Activated CD8-positive, alpha-beta memory T cell treated with anti-CD3 and anti-CD28 coated beads, Interleukin-2, amount 10 ng/mL, durations not matched to agents 7 days and 5 days (primary cell): ENCODE results near the gene CBR1. TPM values are rescaled to one million over a fixed set of nuclear protein-coding genes. Genes with fewer than 3 reads are reported as not detected.
A peak's percentile ranks its signal among the peaks of the same experiment; 100 is the strongest.

Experiments
- ATAC-seq: fragments of 150-1000 bp; cut with Tn5 transposase; one replicate; pipeline ENCODE4 v1.10.0; 2021; ENCODE audit warnings: moderate library complexity
- CTCF ChIA-PET: fragments of 350-600 bp; sonication (Branson Sonifier 250); formaldehyde crosslinking; loops from one replicate; lab custom pipeline; 2021; ENCODE audit warnings: antibody characterized with exemption; lab: Charles Lee
- DNase-seq: peaks from one replicate; pipeline ENCODE4 v3.0.0-alpha.2; 2020
- H3K27ac Mint-ChIP-seq: one replicate; pipeline ENCODE4 v1.8.0; 2021; ENCODE audit warnings: mild to moderate bottlenecking, mixed read lengths
- H3K27me3 Mint-ChIP-seq: one replicate; pipeline ENCODE4 v1.8.0; 2021; ENCODE audit warnings: mixed read lengths
- H3K36me3 Mint-ChIP-seq: one replicate; pipeline ENCODE4 v1.8.0; 2021; ENCODE audit warnings: mild to moderate bottlenecking, mixed read lengths
- H3K4me1 Mint-ChIP-seq: one replicate; pipeline ENCODE4 v1.8.0; 2021; ENCODE audit warnings: mixed read lengths
- H3K4me3 Mint-ChIP-seq: one replicate; pipeline ENCODE4 v1.8.0; 2021; ENCODE audit warnings: mild to moderate bottlenecking, moderate library complexity, mixed read lengths
- H3K9me3 Mint-ChIP-seq: one replicate; pipeline ENCODE4 v1.8.0; 2022; ENCODE audit warnings: low read depth, mixed read lengths
- total RNA-seq, 2 experiments: library from RNA; stranded (reverse); gene quantifications; one replicate each; pipeline ENCODE4 v1.2.3, GENCODE V29; 2021

CBR1 gene
- total RNA-seq, 2 experiments from 2014 or later, result 47.8 to 52.3 TPM

DNA sequence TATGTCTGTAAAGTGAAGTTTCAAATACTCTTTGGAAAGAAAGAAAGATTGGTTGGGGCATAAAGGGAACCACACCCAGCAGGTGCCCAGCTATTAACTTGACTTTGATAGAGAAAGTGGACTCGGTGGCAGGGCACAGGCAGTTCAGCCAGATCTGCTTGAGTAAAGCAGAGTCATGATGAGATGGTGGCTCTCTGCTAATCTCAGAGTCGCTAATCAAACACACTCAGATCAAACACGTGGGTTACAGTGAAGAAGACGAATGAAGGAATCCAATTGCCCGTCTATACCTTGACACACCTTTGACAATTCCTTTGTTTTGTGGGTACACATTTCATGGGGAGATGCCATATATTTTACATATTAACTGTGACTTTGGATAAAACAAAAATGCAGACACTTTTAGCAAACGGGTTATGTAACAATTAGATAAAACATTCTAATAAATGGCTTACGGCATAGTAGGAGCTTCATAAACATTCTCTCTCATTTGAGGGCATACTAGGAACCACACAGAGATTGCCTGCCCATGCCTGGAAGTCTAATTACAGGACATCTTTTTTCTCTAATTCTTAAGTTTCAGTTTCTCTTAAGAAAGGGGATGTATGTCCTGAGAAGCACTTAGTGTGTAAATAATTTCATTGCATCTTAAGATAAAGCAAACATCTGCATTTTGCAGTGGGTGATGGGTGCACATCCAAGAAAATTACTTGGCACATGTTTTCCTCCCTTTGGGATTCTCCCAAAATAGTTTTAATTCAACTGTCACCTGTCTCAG, 7.2 kb downstream of the CBR1 start:
- CTCF ChIA-PET, result interaction anchor here (2.0 to 2.8 kb wide), 2 partner anchors 7 to 36 kb away, joined by 4 to 11 read pairs; partner anchors contain the start of gene CBR1
- Mint-ChIP-seq H3K27me3 (no peaks in the 10 kb centered on the region), H3K4me1 (peaks cover 46% of the 10 kb centered on the region), H3K9me3 (no peaks in the 10 kb centered on the region), H3K27ac (no peak overlapping the region), H3K36me3 (peaks cover 26% of the 10 kb centered on the region), H3K4me3 (no peak overlapping the region)
- DNase-seq, result no peak
- ATAC-seq, result no peak

DNA sequence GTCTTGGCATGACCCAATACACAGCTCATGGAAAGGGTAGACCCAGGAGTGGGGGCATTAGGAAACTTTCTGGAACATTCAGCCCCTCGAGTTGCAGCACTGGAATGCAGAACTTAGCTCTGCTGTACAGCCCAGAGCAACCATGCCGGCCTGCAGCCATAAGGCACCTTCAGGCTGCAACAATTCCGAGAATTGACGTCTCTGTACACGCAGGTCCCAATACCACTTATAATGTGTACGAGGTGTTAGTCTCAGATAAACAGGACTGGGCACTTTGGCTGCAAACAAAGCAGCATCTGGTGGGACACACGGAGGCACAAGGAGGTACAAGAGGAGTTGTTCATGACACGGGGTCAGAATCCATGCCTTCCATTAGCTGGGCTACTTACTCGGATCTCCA, 7.9 kb downstream of the CBR1 start:
- peaks cover 19% of the 10 kb centered on the region for H3K36me3 Mint-ChIP-seq
- H3K4me3 Mint-ChIP-seq, result no peak overlapping the region
- peaks cover 41% of the 10 kb centered on the region for H3K4me1 Mint-ChIP-seq
- ATAC-seq (no peak), DNase-seq (no peak)
- CTCF ChIA-PET, result interaction anchor here (2.0 to 2.8 kb wide), 2 partner anchors 8 to 35 kb away, joined by 4 to 11 read pairs; partner anchors contain the start of gene CBR1
- no peaks in the 10 kb centered on the region for H3K27me3 Mint-ChIP-seq
- no peak overlapping the region for H3K27ac Mint-ChIP-seq
- H3K9me3 Mint-ChIP-seq, result no peaks in the 10 kb centered on the region

DNA sequence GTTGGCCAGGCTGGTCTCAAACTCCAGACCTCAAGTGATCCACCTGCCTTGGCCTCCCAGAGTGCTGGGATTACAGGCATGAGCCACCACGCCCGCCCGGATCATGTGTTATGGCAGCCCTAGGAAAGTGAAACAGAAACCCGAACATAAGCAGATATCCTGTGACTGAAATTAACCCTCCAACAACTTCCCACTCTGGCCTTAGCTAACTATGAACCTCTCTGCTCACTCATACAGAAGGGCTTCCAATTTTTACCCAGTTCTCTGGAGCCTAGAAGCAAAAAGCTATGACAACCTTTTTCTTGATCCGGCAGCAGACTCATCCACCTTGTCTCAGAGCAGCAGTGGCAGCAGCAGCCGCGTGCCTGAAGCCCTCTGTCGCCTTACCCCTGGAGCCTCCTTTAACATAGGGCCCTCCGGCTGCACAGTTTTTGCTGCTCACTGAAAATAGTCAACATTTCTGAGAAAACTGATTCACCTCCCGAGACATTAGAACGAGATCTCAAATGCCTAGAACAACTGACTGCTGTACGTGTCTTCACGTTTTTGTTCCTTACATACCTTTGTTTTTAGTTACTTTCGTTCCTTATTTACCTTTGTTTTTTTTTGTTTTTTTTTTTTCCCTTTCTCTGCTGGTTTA, 9.3 kb downstream of the CBR1 start:
- CTCF ChIA-PET, result interaction anchor here (0.5 to 2.8 kb wide), 5 partner anchors 9 to 227 kb away, joined by 3 to 11 read pairs (median 4); partner anchors contain the start of gene CBR1
- H3K4me1 Mint-ChIP-seq, result peaks cover 38% of the 10 kb centered on the region
- peak overlapping the region; percentile 64 for H3K4me3 Mint-ChIP-seq
- H3K27ac Mint-ChIP-seq, result peak overlapping the region; percentile 86
- peaks cover 13% of the 10 kb centered on the region for H3K36me3 Mint-ChIP-seq
- ATAC-seq (peak; percentile 88), DNase-seq (peak; percentile 54)
- no peaks in the 10 kb centered on the region for H3K9me3 Mint-ChIP-seq
- H3K27me3 Mint-ChIP-seq, result no peaks in the 10 kb centered on the region

DNA sequence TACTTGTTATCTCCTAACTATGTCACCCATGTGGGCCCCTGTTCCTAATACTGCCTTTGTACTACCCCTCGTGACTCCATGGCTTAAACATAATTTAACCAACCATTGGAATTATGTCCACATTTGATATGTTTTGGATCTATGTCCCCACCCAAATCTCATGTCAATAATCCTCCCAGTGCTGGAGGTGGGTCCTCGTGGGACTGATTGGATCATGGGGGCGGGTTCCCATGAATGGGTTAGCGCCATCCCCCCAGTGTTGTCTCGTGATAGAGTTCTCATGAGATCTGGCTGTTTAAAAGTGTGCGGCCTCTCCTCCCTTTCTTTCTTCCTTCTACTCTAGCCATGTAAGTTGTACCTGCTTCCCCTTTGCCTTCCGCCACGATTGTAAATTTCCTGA, 9.8 kb downstream of the CBR1 start:
- Mint-ChIP-seq H3K9me3 (no peaks in the 10 kb centered on the region), H3K4me3 (peak overlapping the region; percentile 64), H3K4me1 (peaks cover 38% of the 10 kb centered on the region), H3K36me3 (peaks cover 13% of the 10 kb centered on the region), H3K27me3 (no peaks in the 10 kb centered on the region), H3K27ac (peak overlapping the region; percentile 86)
- DNase-seq, result no peak
- CTCF ChIA-PET, result interaction anchor here (1.2 to 2.8 kb wide), 3 partner anchors 10 to 62 kb away, joined by 4 to 11 read pairs (median 4); partner anchors contain the start of gene CBR1
- ATAC-seq, result no peak

DNA sequence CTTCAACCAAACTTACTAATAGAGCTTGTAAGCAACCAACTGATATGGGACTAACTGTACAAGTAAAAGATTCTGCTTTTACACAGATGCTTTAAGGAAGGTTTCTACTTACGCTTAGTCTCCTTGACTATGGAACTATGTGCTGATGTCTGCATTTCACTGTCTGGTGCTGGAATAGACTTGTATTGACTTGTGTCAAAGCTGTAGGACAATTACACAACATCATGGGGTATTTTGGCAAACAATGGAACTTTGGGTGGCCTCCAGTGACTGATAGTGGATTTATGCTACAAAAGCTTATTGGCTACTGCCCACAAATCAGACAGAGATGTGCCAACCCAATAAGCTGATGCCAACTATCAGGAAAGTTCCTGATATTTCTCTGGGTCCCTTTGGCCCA, 10.6 kb downstream of the CBR1 start:
- peaks cover 38% of the 10 kb centered on the region for H3K4me1 Mint-ChIP-seq
- H3K9me3 Mint-ChIP-seq, result no peaks in the 10 kb centered on the region
- no peaks in the 10 kb centered on the region for H3K27me3 Mint-ChIP-seq
- H3K27ac Mint-ChIP-seq, result no peak overlapping the region
- DNase-seq (no peak), ATAC-seq (no peak)
- peaks cover 13% of the 10 kb centered on the region for H3K36me3 Mint-ChIP-seq
- H3K4me3 Mint-ChIP-seq, result no peak overlapping the region
- CTCF ChIA-PET, result interaction anchor here (1.2 to 1.6 kb wide), 2 partner anchors 23 to 32 kb away, joined by 3 to 4 read pairs; no protein-coding TSS in a partner anchor

DNA sequence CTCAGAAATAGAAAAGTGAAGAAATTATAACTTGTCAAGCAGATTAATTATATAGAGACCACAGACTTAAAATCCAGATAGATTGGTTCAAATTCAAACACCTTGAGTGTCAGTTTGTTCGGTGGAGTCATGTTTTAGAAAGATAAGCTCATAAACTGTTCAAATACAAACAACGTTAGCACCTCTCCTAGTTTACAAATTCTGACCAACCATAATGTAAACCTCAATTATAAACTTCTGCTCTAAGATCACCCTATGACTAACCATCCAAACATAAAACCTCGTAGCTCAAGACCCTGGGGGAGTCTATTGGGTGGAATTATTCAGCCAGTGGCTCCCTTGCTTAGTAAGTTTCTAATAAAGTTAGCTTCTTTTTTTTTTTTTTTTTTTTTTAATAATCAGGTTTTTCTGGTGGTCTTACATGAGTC, 12.4 kb downstream of the CBR1 start:
- peaks cover 32% of the 10 kb centered on the region for H3K4me1 Mint-ChIP-seq
- H3K27ac Mint-ChIP-seq, result no peak overlapping the region
- no peaks in the 10 kb centered on the region for H3K27me3 Mint-ChIP-seq
- peaks cover 10% of the 10 kb centered on the region for H3K36me3 Mint-ChIP-seq
- ATAC-seq (no peak), DNase-seq (no peak)
- H3K9me3 Mint-ChIP-seq, result no peaks in the 10 kb centered on the region
- CTCF ChIA-PET, result interaction anchor here (1.1 kb wide), 2 partner anchors 11 to 44 kb away, joined by 3 to 4 read pairs; no protein-coding TSS in a partner anchor
- no peak overlapping the region for H3K4me3 Mint-ChIP-seq

DNA sequence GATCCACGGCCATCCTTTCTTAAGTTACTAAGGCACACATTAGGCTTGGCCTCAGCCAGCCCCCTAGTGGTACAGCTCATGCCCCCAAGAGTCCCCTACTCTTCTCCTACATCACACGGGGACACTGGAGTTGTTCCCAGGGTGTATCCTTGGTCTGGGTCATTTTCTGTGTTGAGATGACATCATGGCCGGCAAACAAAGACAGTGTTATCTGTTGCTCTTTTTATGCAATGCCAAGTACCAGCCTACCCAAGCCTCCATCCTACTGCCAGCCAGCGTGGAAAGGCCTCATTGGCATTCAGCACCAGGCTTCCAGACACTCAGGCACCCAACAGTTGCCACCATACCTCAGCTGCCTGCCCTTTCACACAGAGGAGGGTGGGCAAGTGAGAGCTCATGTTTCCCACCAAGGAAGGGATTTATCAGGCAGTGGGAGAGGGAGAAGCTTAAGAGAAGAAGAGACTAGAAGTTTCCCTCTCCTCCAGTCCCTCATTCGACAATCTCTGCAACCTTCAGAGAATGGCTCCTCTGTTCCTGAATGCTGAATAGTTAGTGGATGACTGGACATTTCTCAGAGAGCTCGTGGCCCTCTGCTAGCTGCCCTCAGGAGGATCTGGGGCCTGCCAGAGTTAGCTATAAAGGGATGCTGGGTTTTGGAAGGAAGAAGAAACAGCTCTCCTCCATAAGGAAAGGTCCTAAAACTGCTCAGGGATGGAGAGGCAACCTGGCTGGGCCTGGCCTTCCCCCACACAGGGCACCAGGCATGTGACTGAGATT, 17.7 kb downstream of the CBR1 start:
- H3K27me3 Mint-ChIP-seq, result no peaks in the 10 kb centered on the region
- no peak overlapping the region for H3K4me3 Mint-ChIP-seq
- H3K4me1 Mint-ChIP-seq, result peaks cover 7% of the 10 kb centered on the region
- DNase-seq (no peak), ATAC-seq (no peak)
- CTCF ChIA-PET, result interaction anchor here (1.1 kb wide), 3 partner anchors 13 to 60 kb away, joined by 3 to 4 read pairs (median 3); no protein-coding TSS in a partner anchor
- no peaks in the 10 kb centered on the region for H3K9me3 Mint-ChIP-seq
- H3K36me3 Mint-ChIP-seq, result no peaks in the 10 kb centered on the region
- H3K27ac Mint-ChIP-seq, result no peak overlapping the region

DNA sequence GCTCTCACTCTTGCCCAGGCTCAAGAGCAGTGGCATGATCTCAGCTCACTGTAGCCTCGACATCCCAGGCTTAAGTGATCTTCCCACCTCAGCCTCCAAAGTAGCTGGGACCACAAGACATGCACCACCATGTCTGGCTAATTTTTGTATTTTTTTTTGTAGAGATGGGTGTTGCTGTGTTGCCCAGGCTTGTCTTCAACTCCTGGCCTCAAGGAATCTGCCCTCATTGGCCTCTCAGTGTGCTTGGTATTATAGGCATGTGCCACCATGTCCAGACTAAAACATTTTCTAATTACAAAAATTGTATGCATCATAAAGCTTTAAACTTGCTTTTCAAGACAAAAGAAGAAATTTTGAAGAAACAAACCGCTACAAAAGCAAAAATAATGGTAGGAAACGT, 20.1 kb downstream of the CBR1 start:
- CTCF ChIA-PET, result no interaction called here
- DNase-seq (no peak), ATAC-seq (no peak)
- Mint-ChIP-seq H3K9me3 (peaks cover 7% of the 10 kb centered on the region), H3K27ac (no peak overlapping the region), H3K36me3 (peaks cover 6% of the 10 kb centered on the region), H3K4me1 (peaks cover 7% of the 10 kb centered on the region), H3K27me3 (peaks cover 5% of the 10 kb centered on the region), H3K4me3 (no peak overlapping the region)

DNA sequence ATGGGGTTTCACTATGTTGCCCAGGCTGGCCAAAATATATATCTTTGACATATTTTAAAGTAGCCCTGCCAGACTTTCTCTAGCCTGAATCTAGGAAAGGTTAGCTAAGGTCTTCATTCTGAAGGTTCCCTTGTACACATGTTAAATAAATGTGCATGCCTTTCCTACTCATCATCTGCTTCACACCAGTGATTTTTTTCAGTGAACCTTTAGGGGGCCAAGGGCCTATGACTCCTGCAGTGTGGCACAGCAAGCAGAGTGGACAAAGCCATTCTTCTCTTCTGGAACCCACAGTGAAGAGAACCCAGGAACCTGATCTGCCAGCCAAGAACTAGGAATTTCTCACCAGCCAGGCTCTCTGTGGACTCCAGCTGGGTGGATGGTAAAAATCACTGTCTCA, 22.9 kb downstream of the CBR1 start:
- H3K27me3 Mint-ChIP-seq, result peaks cover 5% of the 10 kb centered on the region
- CTCF ChIA-PET, result no interaction called here
- peaks cover 7% of the 10 kb centered on the region for H3K9me3 Mint-ChIP-seq
- H3K4me1 Mint-ChIP-seq, result no peaks in the 10 kb centered on the region
- peaks cover 6% of the 10 kb centered on the region for H3K36me3 Mint-ChIP-seq
- no peak overlapping the region for H3K4me3 Mint-ChIP-seq
- no peak overlapping the region for H3K27ac Mint-ChIP-seq
- ATAC-seq, result no peak
- no peak for DNase-seq

DNA sequence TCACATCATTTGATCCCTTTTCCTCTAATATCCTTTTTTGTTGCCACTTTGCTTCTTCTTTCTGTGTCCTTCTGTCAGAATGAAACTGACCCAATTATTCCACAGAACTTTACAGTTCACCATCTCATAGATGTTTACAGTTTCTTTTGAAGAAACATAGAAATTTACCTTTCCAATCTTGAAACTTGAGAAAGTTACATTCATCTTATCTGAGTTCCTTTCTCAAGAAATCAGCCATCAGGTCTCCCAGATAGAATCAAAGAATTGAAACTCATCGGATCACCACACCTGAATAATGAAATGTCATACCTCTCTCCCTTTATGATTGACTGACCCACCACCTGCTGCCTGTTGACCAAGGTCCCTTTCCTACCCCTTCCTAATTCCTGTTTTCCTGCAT, 23.7 kb downstream of the CBR1 start:
- peaks cover 7% of the 10 kb centered on the region for H3K27me3 Mint-ChIP-seq
- H3K36me3 Mint-ChIP-seq, result peaks cover 6% of the 10 kb centered on the region
- peaks cover 7% of the 10 kb centered on the region for H3K9me3 Mint-ChIP-seq
- no peaks in the 10 kb centered on the region for H3K4me1 Mint-ChIP-seq
- CTCF ChIA-PET, result no interaction called here
- no peak for ATAC-seq
- no peak for DNase-seq
- no peak overlapping the region for H3K4me3 Mint-ChIP-seq
- no peak overlapping the region for H3K27ac Mint-ChIP-seq

DNA sequence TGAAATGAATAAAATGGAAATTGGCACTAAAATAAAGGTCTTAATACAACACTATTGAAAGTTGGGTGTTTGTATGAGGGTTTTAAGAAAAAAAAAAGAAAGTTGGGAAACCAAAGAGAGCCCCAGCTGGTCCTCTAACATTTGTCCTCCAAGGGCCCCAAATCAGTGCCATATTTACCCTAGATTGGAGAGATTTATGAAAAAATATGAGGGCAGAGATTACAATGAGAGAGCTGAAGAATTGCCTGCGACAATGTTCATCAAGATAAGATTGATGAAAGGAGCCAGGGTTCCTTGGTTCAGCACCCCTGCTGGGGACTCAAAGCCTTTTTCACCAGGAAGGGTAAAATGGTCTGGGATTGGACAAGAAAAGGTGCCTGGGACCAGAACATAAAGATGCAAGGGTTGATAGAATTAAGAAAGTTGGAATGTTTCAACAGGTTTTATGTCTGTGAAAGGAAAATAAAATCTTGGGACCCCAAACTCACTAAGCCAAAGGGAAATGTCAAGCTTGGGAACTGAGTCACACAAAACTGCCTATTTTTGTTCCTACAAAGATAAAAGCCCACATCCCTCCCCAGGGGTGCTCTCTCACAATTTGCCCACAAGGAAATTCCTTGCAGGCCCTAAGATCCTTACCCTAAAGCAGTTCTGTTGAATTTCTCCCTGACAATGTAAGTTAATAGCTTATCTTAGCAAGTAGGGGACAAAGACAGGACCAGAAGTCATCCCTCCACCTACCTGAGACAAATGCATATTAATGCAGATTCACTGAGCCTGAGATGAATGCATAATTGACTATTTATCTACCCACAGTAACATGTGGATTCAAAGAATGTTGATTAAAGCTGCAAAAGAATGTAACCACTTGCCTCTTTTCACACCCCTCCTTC, 26.8 kb downstream of the CBR1 start:
- H3K27ac Mint-ChIP-seq, result no peak overlapping the region
- H3K27me3 Mint-ChIP-seq, result peaks cover 12% of the 10 kb centered on the region
- no peak for DNase-seq
- CTCF ChIA-PET, result no interaction called here
- H3K36me3 Mint-ChIP-seq, result peaks cover 6% of the 10 kb centered on the region
- peaks cover 7% of the 10 kb centered on the region for H3K9me3 Mint-ChIP-seq
- no peak overlapping the region for H3K4me3 Mint-ChIP-seq
- H3K4me1 Mint-ChIP-seq, result no peaks in the 10 kb centered on the region
- no peak for ATAC-seq

DNA sequence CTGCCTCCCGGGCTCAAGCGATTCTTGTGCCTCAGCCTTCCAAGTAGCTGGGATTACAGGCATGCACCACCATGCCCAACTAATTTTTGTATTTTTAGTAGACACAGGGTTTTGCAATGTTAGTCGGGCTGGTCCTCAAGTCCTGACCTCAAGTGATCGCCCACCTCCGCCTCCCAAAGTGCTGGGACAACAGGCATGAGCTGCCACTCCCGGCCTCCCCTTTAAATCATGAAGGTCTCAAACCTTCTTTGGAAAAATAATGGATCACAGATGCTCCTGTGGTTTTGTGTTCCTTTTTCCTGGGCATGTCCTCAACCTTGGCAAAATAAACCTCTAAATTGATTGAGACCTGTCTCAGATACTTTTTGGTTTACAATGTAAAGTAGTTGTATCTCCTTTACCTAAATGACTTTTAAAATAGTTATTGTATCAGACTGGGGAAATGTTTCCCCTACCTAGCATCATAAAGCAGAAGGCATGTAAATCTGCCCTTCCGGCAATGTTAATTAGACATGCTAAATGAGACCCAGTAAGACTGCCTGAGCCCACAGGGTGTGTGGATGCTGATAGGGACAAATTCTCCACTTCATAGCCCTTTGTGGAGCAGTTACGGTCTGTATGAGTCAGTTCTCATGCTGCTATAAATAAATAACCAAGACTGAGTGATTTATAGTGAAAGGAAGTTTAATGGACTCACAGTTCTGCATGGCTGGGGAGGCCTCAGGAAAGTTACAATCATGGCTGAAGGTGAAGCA, 27.8 kb downstream of the CBR1 start:
- Mint-ChIP-seq H3K9me3 (peaks cover 7% of the 10 kb centered on the region), H3K27ac (no peak overlapping the region), H3K27me3 (peaks cover 12% of the 10 kb centered on the region), H3K4me1 (no peaks in the 10 kb centered on the region), H3K4me3 (no peak overlapping the region), H3K36me3 (peaks cover 6% of the 10 kb centered on the region)
- CTCF ChIA-PET, result no interaction called here
- DNase-seq (no peak), ATAC-seq (no peak)
